HG03439 (cell line): ENCODE measurements around the gene CEP95.
"Not testable (repeated sequence)": the region's sequence is repeated elsewhere in the genome, so short reads cannot be mapped to it uniquely, and the experiment has no call there.

ENCODE experiments used
- ATAC-seq: cut with Tn5 transposase; IDR thresholded peaks from one replicate; pipeline ENCODE4 v1.9.1; 2021; ENCODE audit warnings: mild to moderate bottlenecking, moderate library complexity; ENCODE audit not compliant: unreplicated experiment

Gene CEP95

GRCh38 chr17:64494121-64494520, 12.7 kb upstream of the CEP95 start:
- ATAC-seq: no peak

DNA sequence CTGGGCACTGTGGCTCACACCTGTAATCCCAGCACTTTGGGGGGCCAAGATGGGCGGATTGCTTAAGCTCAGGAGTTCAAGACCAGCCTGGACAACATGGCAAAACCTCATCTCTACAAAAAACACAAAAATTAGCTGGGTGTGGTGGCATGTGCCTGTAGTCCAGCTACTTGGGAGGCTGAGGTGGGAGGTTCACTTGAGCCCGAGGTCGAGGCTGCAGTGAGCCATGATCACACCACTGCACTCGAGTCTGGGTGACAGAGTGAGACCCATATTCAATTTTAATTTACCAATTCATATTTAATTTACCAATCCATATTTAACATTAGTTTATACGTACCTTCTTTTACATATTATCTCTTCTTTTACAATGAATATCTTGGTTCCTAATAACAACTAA, 11.5 kb upstream of the CEP95 start:
- ATAC-seq: not testable (repeated sequence)

- no peak for ATAC-seq
Measured at GRCh38 chr17:64496348-64496785, 10.4 kb upstream of the CEP95 start.

GRCh38 chr17:64496786-64497564, 9.8 kb upstream of the CEP95 start, which contains the start of gene POLG2:
TSS of gene POLG2 (minus strand) at chr17:64497054. CDS start at chr17:64496968, 86 bp downstream.
- ATAC-seq: peak; percentile 79

GRCh38 chr17:64497565-64498035, 9.2 kb upstream of the CEP95 start:
- ATAC-seq: no peak

GRCh38 chr17:64498308-64499203, 8.2 kb upstream of the CEP95 start:
- ATAC-seq: no peak

- ATAC-seq: no peak
Measured at GRCh38 chr17:64499805-64500486, 6.8 kb upstream of the CEP95 start.

DNA sequence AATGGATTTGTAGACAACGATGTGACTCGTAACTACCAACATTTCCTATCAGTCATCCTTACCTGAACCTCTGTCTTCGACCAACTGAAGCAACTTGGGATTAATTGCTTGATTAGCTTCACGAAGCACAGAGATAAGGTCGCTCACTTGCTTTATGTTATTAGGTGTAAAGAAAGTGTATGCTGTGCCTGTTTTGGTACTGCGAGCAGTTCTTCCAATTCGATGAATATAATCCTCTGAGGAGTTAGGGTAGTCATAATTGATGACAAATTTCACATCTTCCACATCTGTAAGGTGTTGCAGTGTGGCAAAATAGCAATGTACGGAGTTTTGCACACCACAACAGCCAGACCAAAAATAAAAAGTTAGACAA, 6.3 kb upstream of the CEP95 start:
- no peak for ATAC-seq

DNA sequence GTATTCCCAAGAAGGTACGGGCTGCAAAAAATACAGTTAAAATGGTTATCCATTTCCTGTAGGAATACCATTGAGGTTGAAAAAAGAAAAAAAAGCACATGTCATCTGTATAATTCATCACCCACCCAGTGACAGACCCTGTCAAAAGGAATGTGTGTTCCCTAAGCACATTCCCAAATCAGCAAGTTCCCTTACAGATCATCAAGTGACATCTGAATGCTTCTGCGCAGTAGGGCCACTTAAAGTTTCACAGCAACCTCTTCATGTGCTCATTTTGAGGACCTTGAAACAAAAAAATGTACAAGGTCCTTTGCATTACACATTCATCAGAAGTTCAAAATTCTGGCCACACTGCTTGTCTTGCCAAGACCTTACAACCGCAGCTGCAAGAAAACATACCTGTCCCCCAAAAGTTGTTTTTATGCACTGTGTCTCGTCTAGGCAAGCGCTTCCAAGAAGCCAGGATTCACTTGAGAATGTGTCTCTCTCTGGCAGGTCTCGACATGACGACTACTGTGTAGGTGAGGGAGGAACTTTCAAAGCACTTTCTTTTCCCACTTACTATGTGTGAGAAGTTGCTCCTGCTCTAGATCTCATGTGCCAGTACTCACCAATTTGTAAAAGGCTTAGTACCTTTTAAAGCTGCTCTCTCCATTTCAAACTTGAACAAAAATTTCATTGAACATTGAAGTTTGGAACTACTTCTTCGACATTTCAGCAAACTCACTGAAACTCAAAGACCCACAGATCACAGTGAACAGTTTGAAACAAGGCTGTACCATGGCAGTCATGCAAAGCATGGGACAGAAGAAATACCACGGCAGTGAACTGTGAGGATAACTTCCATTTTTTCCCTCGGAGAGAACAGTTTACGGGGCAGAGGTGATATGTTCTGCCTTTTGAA, 5.7 kb upstream of the CEP95 start:
- ATAC-seq: no peak

DNA sequence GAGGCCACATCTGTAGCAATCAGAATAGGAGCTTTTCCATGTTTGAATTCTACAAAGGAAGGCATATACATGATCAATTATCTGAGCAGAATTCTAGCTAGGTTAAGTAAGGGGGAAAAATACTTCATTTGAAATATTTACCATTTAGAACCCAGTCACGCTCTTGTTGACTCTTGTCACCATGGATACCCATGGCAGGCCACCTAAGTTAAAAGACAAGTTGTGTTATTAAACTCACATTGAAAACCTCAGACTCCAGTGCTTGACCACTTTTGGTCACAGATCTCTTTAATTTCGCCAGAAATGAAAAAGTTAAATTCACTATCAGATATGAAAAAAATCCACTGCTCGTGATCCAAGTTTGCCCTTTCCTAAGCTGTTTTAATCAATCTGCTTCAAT, 4.8 kb upstream of the CEP95 start:
- ATAC-seq: no peak

GRCh38 chr17:64502809-64503208, 4.0 kb upstream of the CEP95 start:
- no peak for ATAC-seq

- ATAC-seq: no peak
Measured at GRCh38 chr17:64503341-64503740, 3.4 kb upstream of the CEP95 start.

- no peak for ATAC-seq
Measured at GRCh38 chr17:64503821-64504768, 2.7 kb upstream of the CEP95 start.

DNA sequence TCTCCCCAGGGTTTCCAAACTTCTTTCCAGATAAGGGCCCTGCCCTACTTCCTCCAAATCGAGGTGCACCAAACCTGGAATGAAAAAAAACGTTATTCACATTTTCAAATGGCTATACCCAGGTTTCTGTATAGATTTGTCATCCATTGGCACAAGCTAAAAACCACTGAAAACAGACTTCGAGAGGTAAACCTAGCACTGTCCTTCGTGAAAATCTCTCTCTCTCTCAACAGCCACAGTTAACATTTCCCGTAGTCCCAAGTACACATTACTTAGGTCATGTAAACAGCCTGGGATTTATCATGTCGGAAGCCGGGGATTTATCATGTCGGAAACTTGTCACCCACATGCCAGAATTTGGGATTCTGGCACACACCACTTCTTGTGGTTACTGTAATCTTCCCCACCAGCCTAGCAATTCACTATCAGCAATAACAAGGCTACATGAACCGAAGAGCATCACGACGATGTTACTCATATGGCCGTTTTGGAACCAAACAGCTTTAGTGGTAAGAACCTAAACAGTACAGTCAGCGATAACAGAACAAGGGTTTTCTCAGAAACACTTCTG, 1.9 kb upstream of the CEP95 start:
- no peak for ATAC-seq

DNA sequence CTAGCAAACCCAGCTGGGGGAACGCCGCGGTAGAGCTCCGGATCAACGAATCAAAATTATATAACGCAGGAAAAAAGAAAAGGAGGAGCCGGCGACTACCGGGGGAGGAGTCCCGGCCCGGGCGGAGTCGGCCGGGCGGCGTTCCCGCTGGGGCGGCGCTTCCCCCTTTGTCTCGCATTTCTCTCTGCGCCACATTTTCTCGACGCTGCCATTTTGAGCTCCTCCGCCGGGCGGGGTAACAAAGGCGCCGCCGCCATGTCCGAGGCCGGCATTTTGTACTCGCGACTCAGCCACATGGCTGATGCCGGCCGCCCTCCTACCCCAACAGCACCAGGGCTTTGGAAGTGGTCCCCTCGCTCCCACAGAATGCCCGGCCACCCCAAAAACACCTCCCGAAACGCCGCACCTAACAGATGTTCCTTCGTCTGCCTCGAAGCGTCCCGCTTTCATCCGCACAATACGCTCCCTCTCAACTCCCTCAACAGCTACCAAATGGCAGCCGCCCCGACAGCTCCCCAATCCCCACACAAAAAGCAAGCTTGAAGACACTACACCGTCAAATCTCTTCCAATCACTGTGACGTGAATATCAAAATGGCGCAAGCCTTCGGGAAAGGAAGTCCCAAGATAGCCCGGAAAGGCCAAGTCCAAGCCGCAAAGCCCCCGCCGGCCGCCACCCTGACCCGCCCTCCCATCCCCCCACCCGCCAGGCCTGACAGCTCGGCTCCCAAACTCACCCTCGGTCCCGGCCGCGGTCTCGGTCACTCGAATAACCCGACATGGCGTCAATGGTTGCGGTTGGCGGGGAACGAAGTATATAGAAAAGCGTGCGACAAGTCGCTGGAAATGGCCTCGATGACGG, 1.2 kb upstream of the CEP95 start:
- no peak for ATAC-seq

- ATAC-seq: peak; percentile 66
Measured at GRCh38 chr17:64506201-64506575, 589 bp upstream of the CEP95 start, which contains the start of gene DDX5. TSS of gene DDX5 (minus strand) at chr17:64506289. CDS start at chr17:64506119, 170 bp downstream.

DNA sequence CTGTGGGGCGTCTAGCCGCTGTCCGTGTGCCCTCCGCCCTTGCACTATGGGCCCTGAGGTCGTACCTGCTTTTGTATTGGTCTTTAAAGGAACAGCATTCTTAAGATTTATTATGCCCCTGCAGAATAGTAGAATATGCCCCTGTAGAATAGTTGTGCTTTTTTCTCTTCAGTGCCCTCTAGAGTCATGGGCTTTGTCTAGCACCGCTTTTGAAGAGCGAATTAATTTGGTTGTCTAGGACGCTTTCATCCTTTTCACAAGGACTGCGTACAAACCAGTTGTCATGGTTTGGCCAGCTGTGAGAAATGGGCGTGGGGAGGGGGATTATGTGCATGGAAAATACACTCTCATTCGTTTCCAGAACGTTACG, 621 bp downstream of the CEP95 start:
- ATAC-seq: peak; percentile 8

DNA sequence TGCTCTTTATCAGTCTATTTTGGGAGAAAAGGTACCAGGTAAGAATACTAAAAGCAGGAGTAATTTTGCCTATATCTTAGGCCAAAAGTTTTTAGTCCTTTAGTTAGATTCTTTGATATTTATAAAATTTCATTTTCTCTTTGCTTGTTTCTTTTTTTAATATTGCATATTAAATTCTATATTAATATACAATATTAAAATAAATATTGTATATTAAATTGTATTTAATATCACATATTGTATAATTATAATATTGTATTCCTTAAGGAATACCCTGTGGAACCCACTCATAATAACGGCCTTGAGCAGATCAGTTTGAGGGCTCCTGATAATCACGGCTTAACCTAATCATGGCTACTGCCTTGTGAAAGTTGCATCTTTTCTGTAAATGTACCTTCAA, 1.9 kb downstream of the CEP95 start:
- ATAC-seq: no peak
